Dedifferentiated amniotic fluid mesenchymal stem cell (primary cell): ENCODE data around the gene NBL1.

Source experiments
- DNase-seq: peaks from one replicate; pipeline ENCODE4 v3.0.0-alpha.2; 2016; ENCODE audit errors: extremely low spot score

NBL1 gene

DNA sequence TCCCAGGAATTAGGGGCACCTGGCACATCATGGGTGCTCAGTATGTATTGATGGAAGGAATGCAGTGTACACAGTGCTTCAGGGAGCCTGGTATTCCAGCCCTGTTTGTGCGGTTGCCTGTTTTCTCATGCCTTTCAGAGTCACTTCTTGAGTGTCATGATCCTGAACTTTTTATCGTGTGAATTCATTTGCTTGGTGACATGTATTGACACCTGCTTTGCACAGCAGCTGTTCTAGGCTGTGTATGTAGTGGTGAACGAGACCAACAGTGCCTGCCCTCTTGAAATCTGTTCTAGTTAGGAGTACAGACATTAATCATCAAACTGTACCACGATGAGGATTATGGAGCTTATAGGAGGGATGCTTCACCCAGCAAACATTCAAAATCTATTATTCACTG lies 26.7 kb downstream of the NBL1 start:
- DNase-seq: no peak

GRCh38 chr1:19672237-19672636 lies 28.1 kb downstream of the NBL1 start:
- DNase-seq: no peak

GRCh38 chr1:19675797-19676196 lies 31.7 kb downstream of the NBL1 start:
- DNase-seq: no peak

GRCh38 chr1:19676438-19676922 lies 32.4 kb downstream of the NBL1 start:
- peak; percentile 52 for DNase-seq

DNA sequence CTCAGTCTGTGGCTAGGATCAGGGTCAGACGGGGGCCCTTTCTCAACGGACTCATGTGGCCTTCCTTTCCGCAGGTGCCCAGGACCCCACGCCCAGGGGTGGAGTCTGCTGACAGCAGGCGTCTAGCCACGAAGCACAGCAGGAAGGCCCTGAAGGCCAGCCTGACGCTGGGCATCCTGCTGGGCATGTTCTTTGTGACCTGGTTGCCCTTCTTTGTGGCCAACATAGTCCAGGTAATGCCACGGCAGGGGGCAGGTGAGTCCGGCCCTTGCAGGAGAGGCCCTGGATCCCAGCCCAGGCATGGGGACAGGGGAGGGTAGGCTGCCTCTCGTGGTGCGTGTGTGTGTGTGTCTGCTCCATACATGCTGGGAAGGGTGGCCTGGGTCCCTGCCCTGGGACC lies 34.4 kb downstream of the NBL1 start:
- no peak for DNase-seq

GRCh38 chr1:19678931-19679453 lies 34.9 kb downstream of the NBL1 start:
- no peak for DNase-seq

- DNase-seq: no peak
These were observed 35.6 kb downstream of the NBL1 start for GRCh38 chr1:19679691-19680090.

GRCh38 chr1:19680644-19681043 lies 36.5 kb downstream of the NBL1 start:
- DNase-seq: no peak

GRCh38 chr1:19682257-19682656 lies 38.1 kb downstream of the NBL1 start:
- DNase-seq: peak; percentile 51

DNA sequence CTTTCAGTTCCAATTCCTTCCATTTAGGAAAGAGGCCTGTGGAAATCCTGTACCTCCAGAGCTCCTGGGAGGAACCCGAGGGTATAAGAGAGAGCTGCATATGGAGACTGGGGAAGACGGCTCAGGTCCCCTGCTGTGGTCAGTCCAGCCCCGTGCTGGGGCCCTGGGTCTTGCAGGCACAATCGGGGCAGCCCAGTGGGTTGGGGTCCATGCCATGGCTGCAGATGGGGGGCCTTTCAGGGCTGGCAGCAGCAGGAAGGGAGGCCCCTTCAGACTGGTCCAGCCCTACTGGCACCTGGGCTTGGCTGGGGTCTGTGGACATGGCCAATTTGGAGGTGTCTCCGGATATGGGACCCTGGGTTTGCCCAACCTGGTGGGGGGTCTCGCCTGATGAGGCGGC lies 38.8 kb downstream of the NBL1 start:
- no peak for DNase-seq

DNA sequence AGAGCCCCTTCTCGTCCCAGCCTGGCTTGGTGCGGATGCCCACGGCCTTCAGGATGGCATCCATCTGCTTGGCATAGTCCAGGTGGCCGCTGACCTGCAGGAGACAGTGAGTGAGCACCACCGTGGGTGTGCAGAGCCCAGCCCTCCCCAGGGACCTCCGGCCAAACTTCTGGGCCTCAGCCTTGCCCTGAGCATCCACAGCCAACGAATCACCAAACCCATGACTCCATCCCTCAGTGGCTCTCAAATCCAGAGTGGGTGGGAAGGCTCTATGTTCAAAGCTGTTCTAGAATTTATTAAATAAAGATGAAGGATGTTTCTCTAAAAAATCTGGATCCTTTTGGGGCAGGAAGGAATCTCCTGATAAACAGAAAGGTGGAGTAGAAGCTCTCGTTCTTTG lies 39.2 kb downstream of the NBL1 start:
- DNase-seq: no peak

DNA sequence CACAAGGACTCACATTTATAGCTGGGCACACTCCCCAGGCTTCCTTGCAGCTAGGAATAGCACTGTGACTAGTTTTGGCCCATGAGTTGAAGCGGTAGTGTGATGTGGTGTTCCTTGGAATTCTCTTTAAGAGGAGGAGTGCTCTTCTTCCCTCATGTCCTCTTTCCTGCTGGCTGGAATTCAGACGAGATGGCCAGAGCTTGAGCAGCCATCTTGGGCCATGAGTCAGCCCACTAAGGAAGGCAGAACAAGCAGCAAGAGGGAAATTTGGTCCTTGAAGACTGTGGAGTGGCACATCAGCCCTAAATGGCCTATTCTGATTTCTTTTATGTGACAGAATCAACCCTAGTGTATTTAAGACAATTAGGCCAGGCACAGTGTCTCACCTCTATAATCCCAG lies 40.6 kb downstream of the NBL1 start:
- no peak for DNase-seq

DNA sequence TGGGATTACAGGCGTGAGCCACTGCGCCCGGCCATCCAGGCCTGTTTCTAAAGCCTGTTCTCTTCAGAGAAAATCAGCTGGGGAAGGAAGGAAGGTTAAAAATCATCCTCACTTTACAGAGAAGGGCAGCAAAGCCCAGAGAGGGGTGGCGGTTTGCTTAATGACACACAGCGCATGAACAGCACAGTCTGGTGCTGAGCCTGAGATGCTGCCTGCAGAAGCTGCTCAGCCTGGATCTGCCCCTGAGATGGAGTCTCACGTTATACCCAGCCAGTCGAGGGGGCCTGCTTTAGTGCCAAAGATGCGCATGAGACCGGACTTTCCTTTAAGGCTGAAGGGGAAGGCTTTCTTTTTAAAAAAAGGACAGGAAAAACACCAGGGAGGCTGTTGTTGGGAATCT lies 41.9 kb downstream of the NBL1 start:
- no peak for DNase-seq

GRCh38 chr1:19687414-19687813 lies 43.3 kb downstream of the NBL1 start:
- DNase-seq: no peak

DNA sequence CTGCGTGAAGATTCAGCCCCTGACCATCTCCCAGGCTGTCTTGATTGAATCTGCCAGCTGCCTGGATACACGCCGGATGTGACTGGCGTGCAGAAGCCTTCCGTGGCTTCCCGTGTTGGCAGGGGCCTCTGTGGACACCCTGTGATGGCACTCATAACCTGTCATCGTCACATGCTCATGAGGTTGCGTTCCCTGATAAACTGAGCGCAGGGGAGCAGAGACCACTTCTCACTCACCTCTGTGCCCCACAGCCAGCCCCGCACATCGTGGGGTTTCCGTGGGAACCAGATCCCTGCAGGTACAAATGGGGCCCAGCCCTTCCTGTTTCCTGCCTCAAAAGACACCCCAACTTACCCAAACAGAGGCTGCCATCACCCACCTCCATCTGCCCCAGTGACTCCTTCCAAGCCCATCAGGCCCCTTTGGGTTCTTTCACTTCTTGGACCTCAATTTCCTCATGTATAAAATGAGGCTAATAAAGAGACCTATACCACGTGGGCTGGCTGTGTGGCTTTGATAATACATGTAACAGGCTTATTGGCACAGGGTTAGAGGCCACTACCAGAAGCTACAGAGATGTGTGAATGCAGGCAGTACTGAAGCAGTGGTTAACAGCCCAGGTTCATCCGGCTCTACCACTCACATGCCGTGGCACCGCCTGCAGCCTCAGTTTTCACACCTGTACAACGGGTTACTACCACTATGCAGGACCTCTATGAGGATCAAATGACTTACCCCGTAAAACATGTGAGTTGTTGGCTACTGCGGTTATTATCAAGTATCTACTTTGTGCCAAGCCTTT lies 44.1 kb downstream of the NBL1 start:
- no peak for DNase-seq

DNA sequence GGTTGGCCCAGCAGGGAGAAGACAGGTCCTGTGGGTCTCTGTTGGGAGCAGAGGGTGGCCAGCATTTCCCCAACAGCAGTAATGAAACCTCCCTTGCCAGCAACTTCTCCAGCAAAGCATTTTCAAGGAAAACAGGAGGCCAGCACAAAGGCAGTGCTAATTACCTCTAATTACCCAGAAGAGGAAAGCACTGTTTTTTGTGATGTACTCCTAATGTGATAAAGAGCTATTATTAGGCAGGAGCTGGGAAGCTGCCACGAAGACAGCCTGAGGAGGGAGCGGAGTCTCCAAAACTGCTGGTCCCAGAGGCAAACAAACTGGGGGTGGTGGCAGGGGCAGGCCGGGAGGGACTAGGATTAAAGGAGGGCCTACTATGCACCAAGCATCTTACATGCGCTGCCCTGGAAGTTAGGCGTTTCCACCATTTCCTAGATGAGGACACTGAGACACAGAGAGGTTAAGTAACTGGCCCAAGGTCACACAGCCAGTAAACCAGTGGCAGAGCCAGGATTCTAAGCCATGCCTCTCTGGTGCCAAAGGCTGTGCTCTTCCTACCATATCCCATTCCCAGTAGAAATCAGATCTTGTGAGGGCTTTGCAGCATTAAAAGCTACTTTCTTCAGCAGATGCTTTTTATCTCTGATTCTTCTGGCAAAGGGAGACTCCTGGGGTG lies 45.1 kb downstream of the NBL1 start:
- no peak for DNase-seq

DNA sequence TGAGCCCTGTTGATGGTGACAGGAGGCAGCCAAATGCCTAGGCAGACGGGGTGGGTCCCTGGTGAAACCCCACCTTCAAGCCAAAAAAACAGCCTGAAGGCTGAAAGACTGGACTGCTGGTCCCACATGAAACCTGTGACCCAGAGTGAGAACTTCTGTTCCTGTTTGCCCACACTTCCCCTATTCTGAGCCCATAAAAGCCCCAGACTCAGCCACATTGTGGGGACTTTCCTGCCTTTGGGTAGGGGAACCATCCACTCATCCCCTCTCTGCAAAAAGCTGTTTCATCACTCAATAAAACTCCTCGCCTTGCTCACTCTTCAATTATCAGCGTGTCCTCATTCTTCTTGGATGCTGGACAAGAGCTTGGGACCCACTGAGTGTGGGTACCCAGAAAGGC lies 45.7 kb downstream of the NBL1 start:
- no peak for DNase-seq

- DNase-seq: no peak
These were observed 46.2 kb downstream of the NBL1 start for GRCh38 chr1:19690342-19690741.

GRCh38 chr1:19694298-19694697 lies 50.2 kb downstream of the NBL1 start:
- no peak for DNase-seq

DNA sequence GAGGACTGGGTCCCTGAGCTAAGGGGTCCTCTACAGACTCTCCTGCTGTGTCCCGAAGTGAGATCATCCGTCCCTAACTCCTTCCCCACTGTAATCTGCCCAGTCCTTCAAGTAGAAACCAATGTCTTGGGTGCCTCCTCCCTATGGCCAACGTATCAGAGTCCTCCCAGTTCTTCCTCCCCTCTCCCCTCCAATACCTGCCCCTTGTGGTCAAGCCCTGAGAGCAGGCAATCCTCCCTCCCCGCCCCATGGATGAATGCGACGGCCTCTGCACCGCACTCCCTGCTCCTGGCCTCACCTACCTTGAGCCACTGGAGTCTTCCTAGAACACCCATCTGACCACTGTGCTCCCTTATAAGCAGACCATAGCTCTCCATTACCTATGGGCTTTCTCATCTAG lies 51.7 kb downstream of the NBL1 start:
- DNase-seq: no peak

DNA sequence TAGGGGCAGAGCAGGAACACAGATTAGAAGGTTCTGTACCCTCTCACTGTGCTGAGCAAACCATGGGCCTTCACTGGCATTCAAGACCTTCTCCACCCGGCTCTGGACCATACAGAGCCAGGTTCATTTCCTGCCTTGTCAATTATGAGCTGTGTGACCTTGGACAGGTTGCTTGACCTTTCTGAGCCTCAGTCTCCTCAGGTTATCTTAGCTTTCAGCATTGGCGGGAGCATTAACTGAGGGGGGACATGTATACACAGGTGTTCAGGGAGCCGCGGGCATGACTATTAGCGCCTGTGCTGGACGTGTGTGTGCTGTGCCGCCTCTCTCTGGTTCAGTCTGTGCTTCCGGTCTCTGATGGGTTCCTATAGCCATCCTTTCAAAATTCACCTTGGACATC lies 52.7 kb downstream of the NBL1 start:
- DNase-seq: no peak

DNA sequence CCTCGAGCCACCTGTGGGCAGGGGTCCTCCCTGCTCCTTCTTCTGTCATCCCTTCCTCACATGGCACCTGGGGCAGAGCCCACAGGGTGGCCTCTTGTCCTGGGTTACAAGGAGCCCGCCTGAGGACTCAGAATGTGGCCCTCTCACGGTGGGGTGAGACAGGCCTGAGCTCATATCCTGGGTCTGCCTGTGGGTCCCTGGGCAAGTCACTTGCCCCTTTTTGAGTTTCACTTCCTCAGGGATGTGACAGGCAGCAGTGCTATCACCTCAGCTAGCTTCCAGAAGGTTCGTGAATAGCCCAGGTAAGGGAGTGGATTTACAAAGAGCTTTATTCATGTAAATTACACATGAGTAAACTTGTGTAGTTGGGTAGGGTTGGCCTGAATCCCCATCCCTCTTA lies 54.1 kb downstream of the NBL1 start:
- no peak for DNase-seq

- DNase-seq: no peak
These were observed 56.1 kb downstream of the NBL1 start for GRCh38 chr1:19700079-19700777.
